Measurements from ENCODE around the gene GTSE1. TPM values are rescaled to one million over a fixed set of nuclear protein-coding genes. Genes with fewer than 3 reads are reported as not detected.
"Not testable (repeated sequence)": the region's sequence is repeated elsewhere in the genome, so short reads cannot be mapped to it uniquely, and the experiment has no call there.

The GTSE1 gene
- total RNA-seq, 1 experiment from 2014 or later = 46.1 TPM

DNA sequence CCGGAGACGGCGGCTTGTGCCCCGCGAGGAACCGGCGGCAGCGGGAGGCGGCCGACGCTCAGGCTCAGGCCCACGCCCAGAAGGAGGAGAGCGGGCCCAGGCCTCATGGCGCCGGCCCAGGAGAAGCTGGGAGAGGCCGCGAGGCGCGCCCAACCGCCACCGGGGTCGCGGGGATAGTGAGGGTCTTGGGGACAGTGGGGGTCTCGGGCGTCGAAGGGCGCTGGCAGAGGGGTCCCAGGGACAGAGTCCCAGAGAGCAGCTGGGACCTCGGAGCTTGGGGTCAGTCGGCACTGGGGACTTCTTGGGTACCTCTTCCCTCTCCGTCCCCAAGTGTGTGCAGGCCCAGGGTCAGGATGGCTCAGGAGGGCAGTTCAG lies 33.5 kb upstream of the GTSE1 start, which contains the start of gene PKDREJ:
Gene PKDREJ, minus strand, starts transcription at position 128 of the 375 bp plus-strand sequence. Its CDS starts 21 bp downstream, at position 107.
- no TSS peak for BruUV-seq (replicated peaks)
- CTCF ChIA-PET = no interaction called here
- no peak for DNase-seq (ENCODE audit: low read depth, low spot score)
- Histone ChIP-seq H3K36me3 (ENCODE audit: control insufficient read depth in 1 of 2, insufficient read depth in 2 of 2, low read length in 2 of 2) (no peaks in the 10 kb centered on the region), H3K9me2 (ENCODE audit: insufficient read depth) (no peaks in the 10 kb centered on the region), H3K79me2 (ENCODE audit: insufficient read depth, low read length) (peaks cover 2% of the 10 kb centered on the region; the same call in 1 of the 2 replicates), H3K9me3 (ENCODE audit: control insufficient read depth in 1 of 2, insufficient read depth in 1 of 2, low read depth in 1 of 2, low read length in 2 of 2) (0 out of 4 replicates have a peak, but pooled peaks cover 0 to 3% of the 10 kb centered on the region in 2 experiments), H3K9ac (ENCODE audit: low read length) (no peak within 1 kb of the TSS), H4K20me1 (ENCODE audit: insufficient read depth) (no peaks in the 10 kb centered on the region), H3K27ac (ENCODE audit: low read depth, low read length) (no peak within 1 kb of the TSS), H3K4me2 (ENCODE audit: low read length) (no peak within 1 kb of the TSS), H3K4me1 (ENCODE audit: control insufficient read depth in 1 of 2, insufficient read depth in 2 of 2, low read length in 2 of 2) (peaks cover 8 to 12% of the 10 kb centered on the region in 2 experiments), H2AFZ (ENCODE audit: low read depth, low read length, poor library complexity, severe bottlenecking) (no peak within 1 kb of the TSS), H3K27me3 (ENCODE audit: insufficient read depth, low read length) (no peaks in the 10 kb centered on the region), H3K4me3 (replicated peaks in 1 of 2; ENCODE audit: low read depth in 1 of 2, low read length in 2 of 2) (no peak within 1 kb of the TSS)
- RAD21 ChIA-PET (ENCODE audit: low non-redundant PET in 1 of 2, low total read pairs in 2 of 2, uncharacterized antibody in 2 of 2, unreplicated experiment in 2 of 2) = no interaction called here
- ATAC-seq = no peak
- intact Hi-C loops (cut with micrococcal nuclease) = no loop called here
- TF ChIP-seq POLR2A (IDR thresholded peaks at IDR 0.05; ENCODE audit: borderline replicate concordance, extremely low read depth, insufficient read depth, insufficient read length) = no peak
- TF ChIP-seq SRF (IDR thresholded peaks at IDR 0.05; ENCODE audit: low read depth) = no peak
- no peak for TF ChIP-seq TCF7L2 (IDR thresholded peaks at IDR 0.05; ENCODE audit: borderline replicate concordance, extremely low read depth, insufficient read depth, insufficient read length)
- TF ChIP-seq CBX3 (IDR thresholded peaks at IDR 0.05; ENCODE audit: low read depth) = no peak
- TF ChIP-seq YY1 (IDR thresholded peaks at IDR 0.05; ENCODE audit: extremely low read depth, insufficient replicate concordance, low read depth, low read length) = no peak
- TF ChIP-seq POLR2AphosphoS5 (IDR thresholded peaks at IDR 0.05; ENCODE audit: low read depth, low read length) = no peak
- TF ChIP-seq, protein P1, sequence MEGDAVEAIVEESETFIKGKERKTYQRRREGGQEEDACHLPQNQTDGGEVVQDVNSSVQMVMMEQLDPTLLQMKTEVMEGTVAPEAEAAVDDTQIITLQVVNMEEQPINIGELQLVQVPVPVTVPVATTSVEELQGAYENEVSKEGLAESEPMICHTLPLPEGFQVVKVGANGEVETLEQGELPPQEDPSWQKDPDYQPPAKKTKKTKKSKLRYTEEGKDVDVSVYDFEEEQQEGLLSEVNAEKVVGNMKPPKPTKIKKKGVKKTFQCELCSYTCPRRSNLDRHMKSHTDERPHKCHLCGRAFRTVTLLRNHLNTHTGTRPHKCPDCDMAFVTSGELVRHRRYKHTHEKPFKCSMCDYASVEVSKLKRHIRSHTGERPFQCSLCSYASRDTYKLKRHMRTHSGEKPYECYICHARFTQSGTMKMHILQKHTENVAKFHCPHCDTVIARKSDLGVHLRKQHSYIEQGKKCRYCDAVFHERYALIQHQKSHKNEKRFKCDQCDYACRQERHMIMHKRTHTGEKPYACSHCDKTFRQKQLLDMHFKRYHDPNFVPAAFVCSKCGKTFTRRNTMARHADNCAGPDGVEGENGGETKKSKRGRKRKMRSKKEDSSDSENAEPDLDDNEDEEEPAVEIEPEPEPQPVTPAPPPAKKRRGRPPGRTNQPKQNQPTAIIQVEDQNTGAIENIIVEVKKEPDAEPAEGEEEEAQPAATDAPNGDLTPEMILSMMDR (IDR thresholded peaks at IDR 0.05 in 2 of 3, conservative IDR thresholded peaks at IDR 0.05 in 1 of 3; ENCODE audit: borderline replicate concordance in 1 of 3, insufficient read depth in 1 of 3, low read depth in 2 of 3, low read length in 2 of 3) = no peak
- no peak for TF ChIP-seq ELF1 (IDR thresholded peaks at IDR 0.05; ENCODE audit: borderline replicate concordance, low read depth)
- TF ChIP-seq, protein P2, sequence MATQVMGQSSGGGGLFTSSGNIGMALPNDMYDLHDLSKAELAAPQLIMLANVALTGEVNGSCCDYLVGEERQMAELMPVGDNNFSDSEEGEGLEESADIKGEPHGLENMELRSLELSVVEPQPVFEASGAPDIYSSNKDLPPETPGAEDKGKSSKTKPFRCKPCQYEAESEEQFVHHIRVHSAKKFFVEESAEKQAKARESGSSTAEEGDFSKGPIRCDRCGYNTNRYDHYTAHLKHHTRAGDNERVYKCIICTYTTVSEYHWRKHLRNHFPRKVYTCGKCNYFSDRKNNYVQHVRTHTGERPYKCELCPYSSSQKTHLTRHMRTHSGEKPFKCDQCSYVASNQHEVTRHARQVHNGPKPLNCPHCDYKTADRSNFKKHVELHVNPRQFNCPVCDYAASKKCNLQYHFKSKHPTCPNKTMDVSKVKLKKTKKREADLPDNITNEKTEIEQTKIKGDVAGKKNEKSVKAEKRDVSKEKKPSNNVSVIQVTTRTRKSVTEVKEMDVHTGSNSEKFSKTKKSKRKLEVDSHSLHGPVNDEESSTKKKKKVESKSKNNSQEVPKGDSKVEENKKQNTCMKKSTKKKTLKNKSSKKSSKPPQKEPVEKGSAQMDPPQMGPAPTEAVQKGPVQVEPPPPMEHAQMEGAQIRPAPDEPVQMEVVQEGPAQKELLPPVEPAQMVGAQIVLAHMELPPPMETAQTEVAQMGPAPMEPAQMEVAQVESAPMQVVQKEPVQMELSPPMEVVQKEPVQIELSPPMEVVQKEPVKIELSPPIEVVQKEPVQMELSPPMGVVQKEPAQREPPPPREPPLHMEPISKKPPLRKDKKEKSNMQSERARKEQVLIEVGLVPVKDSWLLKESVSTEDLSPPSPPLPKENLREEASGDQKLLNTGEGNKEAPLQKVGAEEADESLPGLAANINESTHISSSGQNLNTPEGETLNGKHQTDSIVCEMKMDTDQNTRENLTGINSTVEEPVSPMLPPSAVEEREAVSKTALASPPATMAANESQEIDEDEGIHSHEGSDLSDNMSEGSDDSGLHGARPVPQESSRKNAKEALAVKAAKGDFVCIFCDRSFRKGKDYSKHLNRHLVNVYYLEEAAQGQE (IDR thresholded peaks at IDR 0.05; ENCODE audit: low read depth) = no peak
- TF ChIP-seq SIN3A (IDR thresholded peaks at IDR 0.05; ENCODE audit: low read depth) = no peak
- no peak for TF ChIP-seq FOSL1 (IDR thresholded peaks at IDR 0.05; ENCODE audit: low read depth)
- TF ChIP-seq JUND (IDR thresholded peaks at IDR 0.05) = no peak
- no peak for TF ChIP-seq MAX (IDR thresholded peaks at IDR 0.05)
- no peak for TF ChIP-seq ATF3 (IDR thresholded peaks at IDR 0.05)
- TF ChIP-seq ZNF274 (IDR thresholded peaks at IDR 0.05; ENCODE audit: low read depth, low read length) = no peak
- no peak for TF ChIP-seq RAD21 (IDR thresholded peaks at IDR 0.05; ENCODE audit: low read depth)
- TF ChIP-seq EGR1 (IDR thresholded peaks at IDR 0.05; ENCODE audit: low read depth) = no peak
- no peak for TF ChIP-seq EZH2 (IDR thresholded peaks at IDR 0.05)
- POLR2A ChIA-PET = no interaction called here

- CTCF ChIA-PET; BruUV-seq (replicated peaks); H3K27ac ChIP-seq (ENCODE audit: low read depth, low read length); H2AFZ ChIP-seq (ENCODE audit: low read depth, low read length, poor library complexity, severe bottlenecking); DNase-seq (ENCODE audit: low read depth, low spot score); H3K27me3 ChIP-seq (ENCODE audit: insufficient read depth, low read length); H3K36me3 ChIP-seq (ENCODE audit: control insufficient read depth in 1 of 2, insufficient read depth in 2 of 2, low read length in 2 of 2); H3K9me3 ChIP-seq (ENCODE audit: control insufficient read depth in 1 of 2, insufficient read depth in 1 of 2, low read depth in 1 of 2, low read length in 2 of 2); POLR2A ChIA-PET; H3K9me2 ChIP-seq (ENCODE audit: insufficient read depth); H3K4me3 ChIP-seq (replicated peaks in 1 of 2; ENCODE audit: low read depth in 1 of 2, low read length in 2 of 2); ATAC-seq; H4K20me1 ChIP-seq (ENCODE audit: insufficient read depth); H3K9ac ChIP-seq (ENCODE audit: low read length); H3K79me2 ChIP-seq (ENCODE audit: insufficient read depth, low read length); intact Hi-C loops (cut with micrococcal nuclease); H3K4me2 ChIP-seq (ENCODE audit: low read length); RAD21 ChIA-PET (ENCODE audit: low non-redundant PET in 1 of 2, low total read pairs in 2 of 2, uncharacterized antibody in 2 of 2, unreplicated experiment in 2 of 2): not testable (repeated sequence)
- peaks cover 8 to 25% of the 10 kb centered on the region in 2 experiments for H3K4me1 ChIP-seq (ENCODE audit: control insufficient read depth in 1 of 2, insufficient read depth in 2 of 2, low read length in 2 of 2)
Observed at GRCh38 chr22:46264520-46264919, 32.1 kb upstream of the GTSE1 start.
